Duodenal mucosa (tissue), 2 donors: Measurements from ENCODE around the gene RHOF.

Experiments
- H3K27ac ChIP-seq: one replicate; pipeline ENCODE4 v1.7.0; 2013; ENCODE audit warnings: low read depth, low read length
- H3K27me3 ChIP-seq, 2 donors: one replicate each; pipeline ENCODE4 v1.7.0; 2013; ENCODE audit warnings: low read length in 2 of 2, control low read depth in 1 of 2; ENCODE audit not compliant: insufficient read depth in 2 of 2, control insufficient read depth in 1 of 2
- H3K36me3 ChIP-seq, 2 donors: one replicate each; pipeline ENCODE4 v1.7.0; 2013; ENCODE audit warnings: low read length in 2 of 2, control low read depth in 1 of 2; ENCODE audit not compliant: insufficient read depth in 2 of 2, control insufficient read depth in 1 of 2
- H3K4me1 ChIP-seq, 2 donors: one replicate each; pipeline ENCODE4 v1.7.0; 2013; ENCODE audit warnings: low read length in 2 of 2, control low read depth in 1 of 2; ENCODE audit not compliant: insufficient read depth in 2 of 2, control insufficient read depth in 1 of 2
- H3K4me3 ChIP-seq, 2 donors: one replicate each; pipeline ENCODE4 v1.7.0; 2013; ENCODE audit warnings: low read length in 2 of 2, low read depth in 1 of 2
- H3K9ac ChIP-seq, 2 donors: one replicate each; pipeline ENCODE4 v1.7.0; 2013; ENCODE audit warnings: low read length in 2 of 2, low read depth in 1 of 2
- H3K9me3 ChIP-seq, 2 donors: one replicate each; pipeline ENCODE4 v1.7.0; 2013; ENCODE audit warnings: low read length in 2 of 2, control low read depth in 1 of 2; ENCODE audit not compliant: control insufficient read depth in 1 of 2

Gene RHOF, protein sequence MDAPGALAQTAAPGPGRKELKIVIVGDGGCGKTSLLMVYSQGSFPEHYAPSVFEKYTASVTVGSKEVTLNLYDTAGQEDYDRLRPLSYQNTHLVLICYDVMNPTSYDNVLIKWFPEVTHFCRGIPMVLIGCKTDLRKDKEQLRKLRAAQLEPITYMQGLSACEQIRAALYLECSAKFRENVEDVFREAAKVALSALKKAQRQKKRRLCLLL

GRCh38 chr12:121793440-121793837, at the start of gene RHOF:
RHOF (minus strand) TSS chr12:121793688; CDS start chr12:121793633, 55 bp downstream.
- Histone ChIP-seq H3K4me3 (peak within 1 kb of the TSS; percentile 72 to 76), H3K9me3 (no peaks in the 10 kb centered on the region), H3K36me3 (peaks cover 2 to 7% of the 10 kb centered on the region in 2 donors), H3K4me1 (peaks cover 67 to 76% of the 10 kb centered on the region in 2 donors), H3K27ac (peak within 1 kb of the TSS; percentile 83), H3K27me3 (no peaks in the 10 kb centered on the region), H3K9ac (peak within 1 kb of the TSS; percentile 73 to 83)

DNA sequence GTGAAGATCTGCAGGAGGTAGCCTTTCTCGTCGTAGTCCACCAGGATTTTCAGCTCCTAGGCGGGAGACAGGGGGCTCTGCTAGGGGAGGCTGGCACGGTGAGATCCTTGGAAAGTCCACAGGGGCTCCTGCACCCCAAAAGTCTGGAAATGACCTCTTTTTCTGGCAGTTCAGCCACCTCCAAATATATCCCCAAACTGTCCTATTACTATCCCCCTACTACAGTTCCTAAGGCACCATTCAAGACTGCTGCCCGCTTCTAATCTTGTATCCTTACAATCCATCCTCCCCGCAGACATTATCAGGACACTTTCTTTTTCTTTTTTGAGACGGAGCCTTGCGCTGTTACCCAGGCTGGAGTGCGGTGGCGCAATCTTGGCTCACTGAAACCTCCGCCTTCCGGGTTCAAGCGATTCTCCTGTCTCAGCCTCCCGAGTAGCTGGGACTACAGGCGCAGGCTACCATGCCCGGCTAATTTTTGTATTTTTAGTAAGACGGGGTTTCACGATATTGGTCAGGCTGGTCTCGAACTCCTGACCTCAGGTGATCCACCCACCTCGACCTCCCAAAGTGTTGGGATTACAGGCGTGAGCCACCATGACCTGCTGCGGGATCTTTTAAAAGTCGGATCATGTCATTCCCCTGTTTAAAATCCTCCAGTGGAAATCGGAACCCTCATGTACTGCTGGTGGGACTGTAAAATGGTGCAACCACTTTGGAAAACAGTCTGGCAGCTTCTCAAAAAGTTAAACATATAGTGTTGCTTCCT, 46.7 kb upstream of the RHOF start:
- Histone ChIP-seq H3K36me3 (no peaks in the 10 kb centered on the region), H3K27ac (no peak overlapping the region), H3K9ac (peak overlapping the region; percentile 45 to 70), H3K4me3 (peak overlapping the region; percentile 81 to 92), H3K4me1 (peaks cover 4 to 5% of the 10 kb centered on the region in 2 donors), H3K27me3 (no peaks in the 10 kb centered on the region), H3K9me3 (no peaks in the 10 kb centered on the region)

GRCh38 chr12:121839106-121839992, 45.9 kb upstream of the RHOF start:
- H3K27me3 ChIP-seq: no peaks in the 10 kb centered on the region
- H3K9ac ChIP-seq: peak overlapping the region; percentile 70 to 74
- peak overlapping the region; percentile 81 to 92 for H3K4me3 ChIP-seq
- no peaks in the 10 kb centered on the region for H3K9me3 ChIP-seq
- no peak overlapping the region for H3K27ac ChIP-seq
- no peaks in the 10 kb centered on the region for H3K36me3 ChIP-seq
- peaks cover 4 to 5% of the 10 kb centered on the region in 2 donors for H3K4me1 ChIP-seq

DNA sequence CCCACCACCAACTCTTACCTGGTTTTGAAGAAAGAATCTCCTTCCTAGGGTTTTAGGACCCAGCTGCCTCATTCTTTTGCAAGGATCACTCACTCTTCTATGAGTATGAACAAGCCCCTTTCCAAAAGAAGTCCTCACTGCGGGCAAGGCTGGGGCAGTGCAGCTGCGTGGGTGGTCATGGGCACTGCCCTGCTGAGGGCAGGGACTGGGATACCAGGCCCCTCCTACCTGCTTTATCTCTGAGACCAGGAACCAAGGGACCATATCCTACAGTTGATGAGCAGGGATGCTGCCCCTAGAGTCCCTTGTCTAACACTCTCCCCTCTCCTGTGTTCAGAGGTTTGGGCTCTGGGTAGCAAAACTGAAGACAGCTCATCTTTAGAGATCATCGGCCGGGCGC, 44.6 kb upstream of the RHOF start:
- H3K4me1 ChIP-seq: peaks cover 4 to 5% of the 10 kb centered on the region in 2 donors
- no peak overlapping the region for H3K27ac ChIP-seq
- no peaks in the 10 kb centered on the region for H3K36me3 ChIP-seq
- no peaks in the 10 kb centered on the region for H3K27me3 ChIP-seq
- no peak overlapping the region for H3K9ac ChIP-seq
- no peaks in the 10 kb centered on the region for H3K9me3 ChIP-seq
- H3K4me3 ChIP-seq: no peak overlapping the region

- Histone ChIP-seq H3K4me1 (peaks cover 4 to 5% of the 10 kb centered on the region in 2 donors), H3K27me3 (no peaks in the 10 kb centered on the region), H3K9me3 (no peaks in the 10 kb centered on the region), H3K36me3 (no peaks in the 10 kb centered on the region), H3K4me3 (no peak overlapping the region), H3K27ac (no peak overlapping the region), H3K9ac (no peak overlapping the region)
These were observed 44.2 kb upstream of the RHOF start for GRCh38 chr12:121837680-121838079.

DNA sequence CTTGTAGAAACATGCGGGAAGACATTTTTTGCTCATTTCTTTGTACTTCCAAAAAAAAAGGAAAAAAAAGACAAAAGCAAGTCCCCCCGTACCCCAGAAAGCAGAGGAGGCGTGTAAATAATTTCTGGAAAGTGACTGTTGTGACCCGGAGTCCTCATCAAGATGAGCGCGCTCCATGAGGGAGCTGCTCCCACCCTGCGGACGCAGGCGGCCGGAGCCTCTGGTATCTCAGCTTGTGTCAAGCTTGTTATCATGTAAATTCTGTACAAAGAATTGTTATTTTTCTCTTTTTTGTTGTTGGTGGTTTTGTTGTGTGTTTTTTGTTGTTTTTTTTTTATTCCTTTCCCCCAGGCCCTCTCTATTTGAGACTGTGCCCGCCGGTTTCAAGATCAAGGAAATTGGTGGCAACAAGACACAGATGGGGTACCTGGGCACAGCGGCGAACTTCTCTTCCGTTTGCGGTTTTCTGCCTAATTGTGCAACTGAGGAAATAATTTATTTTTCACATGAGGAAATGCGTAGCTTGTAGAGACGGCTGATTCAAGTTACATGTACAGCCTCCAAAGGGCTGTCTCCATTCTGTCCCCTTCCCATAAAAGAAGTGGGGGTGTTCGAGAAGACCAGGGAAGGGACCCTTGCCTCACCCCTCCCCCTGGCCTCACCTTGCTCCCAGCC, 38.2 kb upstream of the RHOF start:
- Histone ChIP-seq H3K27ac (no peak overlapping the region), H3K9me3 (no peaks in the 10 kb centered on the region), H3K4me1 (no peaks in the 10 kb centered on the region), H3K4me3 (no peak overlapping the region), H3K27me3 (no peaks in the 10 kb centered on the region), H3K36me3 (peaks cover 34 to 45% of the 10 kb centered on the region in 2 donors), H3K9ac (no peak overlapping the region)

DNA sequence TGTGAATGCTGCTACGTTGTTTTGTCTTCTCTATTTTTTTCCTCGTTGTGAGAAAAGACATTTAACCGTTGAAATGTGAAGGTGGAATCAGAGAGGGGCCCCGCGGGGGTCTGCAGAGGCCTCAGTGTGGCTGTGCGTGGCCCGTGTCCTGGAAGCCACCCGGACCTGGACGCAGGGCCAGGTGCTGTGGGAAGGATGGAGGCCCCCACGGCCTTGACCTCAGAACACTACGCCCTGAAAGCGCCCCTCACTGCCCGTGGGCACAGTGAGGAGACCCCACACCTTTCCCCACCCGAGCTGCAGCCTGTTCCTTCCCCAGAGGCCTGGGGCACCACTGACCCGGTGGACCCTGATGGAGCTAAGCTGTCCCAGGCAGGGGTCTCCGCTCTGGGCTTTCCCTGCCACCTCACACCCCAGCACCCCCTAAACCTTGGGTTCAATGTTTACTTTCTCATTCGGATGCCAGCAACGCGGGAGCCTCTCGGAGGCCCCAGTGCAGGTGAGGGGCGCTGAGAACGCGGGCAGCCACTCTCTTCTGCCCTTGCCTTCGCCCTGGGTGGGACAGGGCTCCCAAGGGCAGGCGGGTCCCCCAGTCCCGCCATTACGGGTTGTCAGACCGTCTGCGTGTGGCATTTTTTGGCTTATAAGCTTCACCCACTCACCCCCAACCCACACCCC, 37.2 kb upstream of the RHOF start:
- H3K36me3 ChIP-seq: peaks cover 39 to 51% of the 10 kb centered on the region in 2 donors

DNA sequence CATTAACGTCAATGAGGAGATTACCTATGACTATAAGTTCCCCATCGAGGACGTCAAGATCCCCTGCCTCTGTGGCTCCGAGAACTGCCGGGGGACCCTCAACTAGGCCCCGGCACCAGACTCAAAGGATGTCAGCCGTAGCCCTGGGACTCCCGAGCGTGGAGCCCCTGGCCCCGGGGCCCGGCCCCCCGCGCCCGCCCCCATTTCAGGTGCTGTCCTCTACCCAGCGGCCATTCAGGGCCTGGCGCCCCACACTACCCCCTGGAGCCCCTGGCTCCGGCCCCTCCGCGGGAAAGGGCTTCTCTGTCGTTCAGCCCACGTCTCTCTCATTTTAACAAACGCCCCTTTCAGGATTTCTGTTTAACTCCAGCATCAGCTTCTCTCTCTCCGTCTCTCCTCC, 36.6 kb upstream of the RHOF start:
- peaks cover 39 to 53% of the 10 kb centered on the region in 2 donors for H3K36me3 ChIP-seq
- H3K9me3 ChIP-seq: no peaks in the 10 kb centered on the region
- H3K4me1 ChIP-seq: no peaks in the 10 kb centered on the region
- no peak overlapping the region for H3K27ac ChIP-seq
- no peak overlapping the region for H3K9ac ChIP-seq
- H3K27me3 ChIP-seq: no peaks in the 10 kb centered on the region
- H3K4me3 ChIP-seq: no peak overlapping the region

More for the DNA sequence above, 37.2 kb upstream of the RHOF start:
- no peaks in the 10 kb centered on the region for H3K9me3 ChIP-seq
- no peak overlapping the region for H3K4me3 ChIP-seq
- H3K4me1 ChIP-seq: no peaks in the 10 kb centered on the region
- H3K27ac ChIP-seq: no peak overlapping the region
- H3K27me3 ChIP-seq: no peaks in the 10 kb centered on the region
- no peak overlapping the region for H3K9ac ChIP-seq

- Histone ChIP-seq H3K27ac (no peak overlapping the region), H3K36me3 (peaks cover 39 to 56% of the 10 kb centered on the region in 2 donors), H3K27me3 (no peaks in the 10 kb centered on the region), H3K4me1 (no peaks in the 10 kb centered on the region), H3K4me3 (no peak overlapping the region), H3K9me3 (no peaks in the 10 kb centered on the region), H3K9ac (no peak overlapping the region)
These were observed 35.9 kb upstream of the RHOF start for GRCh38 chr12:121829250-121829918.
